Vagina (tissue), 2 donors: ENCODE results near the gene PARD6G. TPM values are rescaled to one million over a fixed set of nuclear protein-coding genes. Genes with fewer than 3 reads are reported as not detected.

Experiments
- DNase-seq, 2 donors: peaks; one replicate each; pipeline ENCODE4 v3.0.0-alpha.2; 2017; ENCODE audit errors: extremely low spot score in 2 of 2
- H3K27ac ChIP-seq: fragments of 200-600 bp; sonication (generic); one replicate; pipeline ENCODE4 v1.5.1; 2019
- H3K27me3 ChIP-seq: fragments of 200-600 bp; sonication (generic); one replicate; pipeline ENCODE4 v1.5.1; 2019
- H3K36me3 ChIP-seq, 2 donors: fragments of 200-600 bp; sonication (generic); one replicate each; pipeline ENCODE4 v1.5.1; 2017 to 2019
- H3K4me1 ChIP-seq: fragments of 200-600 bp; sonication (generic); one replicate; pipeline ENCODE4 v1.5.1; 2019
- H3K4me3 ChIP-seq, 2 donors: fragments of 200-600 bp; sonication (generic); 1 replicate in 1 of 2; 2 replicates in 1 of 2; pipeline ENCODE4 v1.5.1; 2016 to 2019
- H3K9me3 ChIP-seq: fragments of 200-600 bp; sonication (generic); one replicate; pipeline ENCODE4 v1.5.1; 2019
- POLR2A ChIP-seq, 2 donors: fragments of 450-650 bp; IDR thresholded peaks; one replicate each; pipeline ENCODE4 v1.6.1; 2017; ENCODE audit warnings: antibody characterized with exemption in 2 of 2, mild to moderate bottlenecking in 2 of 2, moderate library complexity in 2 of 2
- POLR2AphosphoS5 ChIP-seq, 2 donors: sonication (generic); formaldehyde crosslinking; IDR thresholded peaks; one replicate each; pipeline ENCODE4 v1.9.0; 2017; ENCODE audit warnings: antibody characterized with exemption in 2 of 2, mild to moderate bottlenecking in 2 of 2, low read depth in 1 of 2; ENCODE audit not compliant: insufficient read depth in 1 of 2
- intact Hi-C: fragments of 100-400 bp; cut with DNase I; formaldehyde crosslinking; loops from one replicate; pipeline ENCODE4 v1.15.1; 2023
- total RNA-seq: library from RNA; depleted of rRNA; stranded (reverse); fragments of >200 nt; gene quantifications from one replicate; pipeline ENCODE4 v1.2.3, GENCODE V29; 2016
- TF ChIP-seq, protein P1 (sequence below), 3 experiments: fragments of 450-650 bp in 2 of 3; fragments of 200-600 bp in 1 of 3; sonication (generic) in 1 of 3; IDR thresholded peaks; one replicate each; pipeline ENCODE4 v1.5.1; 2017 to 2019; ENCODE audit warnings: antibody characterized with exemption in 3 of 3, mild to moderate bottlenecking in 2 of 3, moderate library complexity in 2 of 3

Gene PARD6G
- total RNA-seq, 1 donor from 2014 or later = 32.7 TPM

DNA sequence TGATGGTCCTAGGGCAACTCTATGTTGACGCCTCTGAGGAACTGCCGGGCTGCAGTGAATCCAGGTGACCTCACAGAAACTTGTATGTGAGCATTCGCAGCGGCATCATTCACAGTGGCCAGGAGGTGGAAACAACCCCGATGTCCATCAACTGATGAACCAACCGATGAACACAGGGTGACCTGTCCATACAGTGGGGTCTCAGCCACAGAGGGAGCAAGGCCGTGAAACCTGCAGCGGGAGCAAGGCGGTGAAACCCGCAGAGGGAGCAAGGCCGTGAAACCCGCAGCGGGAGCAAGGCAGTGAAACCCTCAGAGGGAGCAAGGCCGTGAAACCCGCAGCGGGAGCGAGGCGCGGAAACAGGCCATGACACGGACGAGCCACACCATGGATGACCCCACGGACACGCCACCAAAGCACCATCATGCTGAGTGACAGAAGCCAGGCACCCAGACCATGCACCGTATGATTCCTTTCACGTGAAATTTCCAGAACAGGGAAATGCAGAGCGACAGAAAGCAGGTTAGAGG lies 63.0 kb downstream of the PARD6G start:
- intact Hi-C loops = no loop called here
- no peak for TF ChIP-seq POLR2AphosphoS5 (IDR thresholded peaks at IDR 0.05; ENCODE audit: insufficient read depth in 1 of 2, low read depth in 1 of 2)
- TF ChIP-seq, protein P1, sequence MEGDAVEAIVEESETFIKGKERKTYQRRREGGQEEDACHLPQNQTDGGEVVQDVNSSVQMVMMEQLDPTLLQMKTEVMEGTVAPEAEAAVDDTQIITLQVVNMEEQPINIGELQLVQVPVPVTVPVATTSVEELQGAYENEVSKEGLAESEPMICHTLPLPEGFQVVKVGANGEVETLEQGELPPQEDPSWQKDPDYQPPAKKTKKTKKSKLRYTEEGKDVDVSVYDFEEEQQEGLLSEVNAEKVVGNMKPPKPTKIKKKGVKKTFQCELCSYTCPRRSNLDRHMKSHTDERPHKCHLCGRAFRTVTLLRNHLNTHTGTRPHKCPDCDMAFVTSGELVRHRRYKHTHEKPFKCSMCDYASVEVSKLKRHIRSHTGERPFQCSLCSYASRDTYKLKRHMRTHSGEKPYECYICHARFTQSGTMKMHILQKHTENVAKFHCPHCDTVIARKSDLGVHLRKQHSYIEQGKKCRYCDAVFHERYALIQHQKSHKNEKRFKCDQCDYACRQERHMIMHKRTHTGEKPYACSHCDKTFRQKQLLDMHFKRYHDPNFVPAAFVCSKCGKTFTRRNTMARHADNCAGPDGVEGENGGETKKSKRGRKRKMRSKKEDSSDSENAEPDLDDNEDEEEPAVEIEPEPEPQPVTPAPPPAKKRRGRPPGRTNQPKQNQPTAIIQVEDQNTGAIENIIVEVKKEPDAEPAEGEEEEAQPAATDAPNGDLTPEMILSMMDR (IDR thresholded peaks at IDR 0.05) = no peak
- TF ChIP-seq POLR2A (IDR thresholded peaks at IDR 0.05) = no peak
- H3K4me3 ChIP-seq = no peak overlapping the region
- no peaks in the 10 kb centered on the region for H3K27me3 ChIP-seq
- H3K36me3 ChIP-seq = no peaks in the 10 kb centered on the region
- peaks cover 31% of the 10 kb centered on the region for H3K4me1 ChIP-seq
- H3K27ac ChIP-seq = no peak overlapping the region
- DNase-seq = no peak
- H3K9me3 ChIP-seq = no peaks in the 10 kb centered on the region

DNA sequence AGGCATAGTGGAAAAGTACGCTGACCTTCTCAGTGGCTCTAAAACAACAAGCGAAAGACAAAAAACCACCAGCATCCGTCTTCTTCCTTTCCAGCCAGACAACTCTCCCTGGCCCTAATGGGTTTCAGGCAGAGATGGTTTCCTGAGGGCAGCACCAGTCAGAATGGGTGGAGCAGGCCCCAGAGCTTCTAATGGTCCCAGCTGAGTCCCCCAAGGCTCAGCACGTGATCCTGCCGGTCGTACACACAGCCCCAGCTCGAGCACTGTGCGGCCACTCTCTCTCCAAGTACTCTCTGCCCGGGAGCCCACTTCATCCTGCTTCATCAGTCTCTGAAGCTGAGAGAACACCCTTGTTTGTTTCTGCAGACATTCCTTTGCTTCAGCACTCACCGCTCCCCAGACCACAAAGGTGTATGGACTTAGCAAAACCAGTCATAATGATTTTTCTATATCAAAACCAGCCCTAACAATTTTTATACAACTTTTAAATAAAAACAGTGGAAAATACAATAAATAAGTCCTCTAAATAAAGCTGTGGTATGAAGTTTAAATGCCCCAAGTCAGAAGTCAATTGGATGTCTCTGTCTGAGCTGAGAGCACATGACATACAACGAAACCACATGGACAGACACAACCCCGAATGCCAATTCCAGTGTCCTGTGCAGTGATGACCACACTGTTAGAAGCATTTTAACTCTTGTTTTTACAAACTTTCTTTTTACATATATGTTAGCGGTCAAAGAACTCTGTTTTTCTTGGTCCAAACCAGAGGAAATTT lies 63.9 kb downstream of the PARD6G start:
- TF ChIP-seq POLR2A (IDR thresholded peaks at IDR 0.05) = no peak
- no peak for TF ChIP-seq POLR2AphosphoS5 (IDR thresholded peaks at IDR 0.05; ENCODE audit: insufficient read depth in 1 of 2, low read depth in 1 of 2)
- TF ChIP-seq, protein P1 (IDR thresholded peaks at IDR 0.05) = no peak
- no peak for DNase-seq
- H3K4me3 ChIP-seq = no peak overlapping the region
- no peaks in the 10 kb centered on the region for H3K36me3 ChIP-seq
- no peak overlapping the region for H3K27ac ChIP-seq
- H3K9me3 ChIP-seq = no peaks in the 10 kb centered on the region
- intact Hi-C loops = no loop called here
- peaks cover 35% of the 10 kb centered on the region for H3K4me1 ChIP-seq
- H3K27me3 ChIP-seq = no peaks in the 10 kb centered on the region

DNA sequence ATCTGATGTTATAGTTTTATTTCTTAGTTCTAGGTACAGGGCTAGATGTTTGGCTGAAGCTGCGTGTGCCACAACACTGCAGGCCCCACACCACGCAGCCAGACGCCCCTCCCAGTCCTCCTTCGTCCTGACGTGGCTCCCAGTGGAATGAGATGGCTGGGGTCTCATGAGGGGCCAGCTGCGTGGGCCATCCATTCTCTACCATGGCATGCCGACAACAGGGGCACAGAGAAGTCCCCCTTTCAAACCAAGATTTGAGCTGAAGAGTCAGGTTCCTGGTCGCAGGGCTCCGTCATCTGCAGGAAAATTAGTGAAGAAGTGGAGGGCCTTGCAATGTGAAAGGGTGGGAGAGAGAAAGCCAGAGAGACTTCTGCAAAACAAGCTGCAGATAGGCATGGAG lies 64.5 kb downstream of the PARD6G start:
- Histone ChIP-seq H3K4me1 (peaks cover 41% of the 10 kb centered on the region), H3K27ac (no peak overlapping the region), H3K9me3 (no peaks in the 10 kb centered on the region), H3K27me3 (no peaks in the 10 kb centered on the region), H3K4me3 (no peak overlapping the region), H3K36me3 (no peaks in the 10 kb centered on the region)
- no peak for DNase-seq
- TF ChIP-seq POLR2AphosphoS5 (IDR thresholded peaks at IDR 0.05; ENCODE audit: insufficient read depth in 1 of 2, low read depth in 1 of 2) (no peak), POLR2A (IDR thresholded peaks at IDR 0.05) (no peak)
- TF ChIP-seq, protein P1 (IDR thresholded peaks at IDR 0.05) = no peak
- intact Hi-C loops = no loop called here

DNA sequence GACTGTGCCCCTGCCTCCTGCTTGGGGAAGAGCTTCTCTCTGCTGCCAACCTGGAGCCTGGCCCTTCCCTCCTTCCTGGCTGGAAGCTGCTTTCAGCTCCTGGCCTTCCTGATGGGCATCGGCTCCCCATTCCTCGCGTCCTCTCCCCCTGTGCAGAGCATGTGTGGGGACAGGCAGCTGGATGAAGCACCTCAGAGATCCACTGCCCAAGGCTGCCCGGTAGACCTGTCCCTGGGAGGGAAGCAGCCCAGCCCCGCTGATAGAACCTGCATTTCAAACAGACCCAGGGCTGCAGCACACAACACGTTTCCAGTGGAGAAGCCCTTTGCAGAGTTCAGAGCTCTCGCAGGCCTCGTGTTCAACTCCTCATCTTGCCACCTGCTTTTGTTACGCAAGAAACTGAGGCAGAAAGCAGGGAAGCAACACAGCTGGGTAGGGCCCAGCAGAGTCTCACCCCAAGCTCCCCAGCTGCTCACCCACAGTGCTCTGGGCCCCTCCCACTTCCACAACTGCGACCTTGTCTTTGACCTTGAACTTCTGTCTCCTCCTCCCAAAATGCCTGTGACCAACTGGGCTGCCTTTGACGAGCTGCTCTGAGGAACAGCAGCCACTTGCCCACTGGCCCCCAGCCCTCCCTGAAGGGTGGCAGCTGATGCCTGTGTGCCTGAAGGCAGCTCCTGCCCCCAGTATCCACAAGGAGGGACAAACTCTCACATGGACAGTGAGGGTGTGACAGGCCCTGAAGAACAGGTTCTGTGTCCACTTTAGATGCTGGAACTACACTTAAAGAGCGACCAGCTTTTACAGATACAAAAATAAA lies 65.5 kb downstream of the PARD6G start:
- DNase-seq = no peak
- H3K27me3 ChIP-seq = no peaks in the 10 kb centered on the region
- H3K4me1 ChIP-seq = peaks cover 47% of the 10 kb centered on the region
- TF ChIP-seq POLR2AphosphoS5 (IDR thresholded peaks at IDR 0.05; ENCODE audit: insufficient read depth in 1 of 2, low read depth in 1 of 2) (no peak), POLR2A (IDR thresholded peaks at IDR 0.05) (no peak)
- TF ChIP-seq, protein P1 (IDR thresholded peaks at IDR 0.05) = no peak
- intact Hi-C loops = no loop called here
- no peak overlapping the region for H3K27ac ChIP-seq
- H3K4me3 ChIP-seq = no peak overlapping the region
- no peaks in the 10 kb centered on the region for H3K36me3 ChIP-seq
- H3K9me3 ChIP-seq = no peaks in the 10 kb centered on the region
